GM23248 (cell line): Measurements from ENCODE around the gene MPRIP.

Source experiments
- EZH2 ChIP-seq: fragments of 200-600 bp; sonication (generic); IDR thresholded peaks from 2 replicates; pipeline ENCODE4 v1.6.1; 2018; ENCODE audit warnings: antibody characterized with exemption, mild to moderate bottlenecking; ENCODE audit not compliant: insufficient read depth, poor library complexity, severe bottlenecking
- EZH2phosphoT487 ChIP-seq: fragments of 200-600 bp; sonication (generic); IDR thresholded peaks from 2 replicates; pipeline ENCODE4 v1.6.1; 2018; ENCODE audit warnings: antibody characterized with exemption, moderate library complexity, mild to moderate bottlenecking, low read depth; ENCODE audit not compliant: insufficient read depth

GRCh38 chr17:17177176-17177575 is 134.9 kb downstream of the MPRIP start:
- TF ChIP-seq EZH2 (no peak), EZH2phosphoT487 (no peak)
